ENCODE results near the gene CPLX4.

CPLX4 gene

GRCh38 chr18:59357928-59358327, 39.5 kb upstream of the CPLX4 start:
- peak overlapping the region; percentile 94 for H3K4me3 ChIP-seq (ENCODE audit: low read depth, low read length)
- DNase-seq (ENCODE audit: low read depth) = peak; percentile 43
- no peak for TF ChIP-seq MAX (IDR thresholded peaks at IDR 0.05; ENCODE audit: low read depth, low read length)
- no peak for TF ChIP-seq POLR2A (IDR thresholded peaks at IDR 0.05; ENCODE audit: extremely low read depth, insufficient read length)
- TF ChIP-seq, protein P1, sequence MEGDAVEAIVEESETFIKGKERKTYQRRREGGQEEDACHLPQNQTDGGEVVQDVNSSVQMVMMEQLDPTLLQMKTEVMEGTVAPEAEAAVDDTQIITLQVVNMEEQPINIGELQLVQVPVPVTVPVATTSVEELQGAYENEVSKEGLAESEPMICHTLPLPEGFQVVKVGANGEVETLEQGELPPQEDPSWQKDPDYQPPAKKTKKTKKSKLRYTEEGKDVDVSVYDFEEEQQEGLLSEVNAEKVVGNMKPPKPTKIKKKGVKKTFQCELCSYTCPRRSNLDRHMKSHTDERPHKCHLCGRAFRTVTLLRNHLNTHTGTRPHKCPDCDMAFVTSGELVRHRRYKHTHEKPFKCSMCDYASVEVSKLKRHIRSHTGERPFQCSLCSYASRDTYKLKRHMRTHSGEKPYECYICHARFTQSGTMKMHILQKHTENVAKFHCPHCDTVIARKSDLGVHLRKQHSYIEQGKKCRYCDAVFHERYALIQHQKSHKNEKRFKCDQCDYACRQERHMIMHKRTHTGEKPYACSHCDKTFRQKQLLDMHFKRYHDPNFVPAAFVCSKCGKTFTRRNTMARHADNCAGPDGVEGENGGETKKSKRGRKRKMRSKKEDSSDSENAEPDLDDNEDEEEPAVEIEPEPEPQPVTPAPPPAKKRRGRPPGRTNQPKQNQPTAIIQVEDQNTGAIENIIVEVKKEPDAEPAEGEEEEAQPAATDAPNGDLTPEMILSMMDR (IDR thresholded peaks at IDR 0.05; ENCODE audit: low read depth, low read length) = no peak
- TF ChIP-seq MYC (IDR thresholded peaks at IDR 0.05; ENCODE audit: low read depth, low read length) = no peak

DNA sequence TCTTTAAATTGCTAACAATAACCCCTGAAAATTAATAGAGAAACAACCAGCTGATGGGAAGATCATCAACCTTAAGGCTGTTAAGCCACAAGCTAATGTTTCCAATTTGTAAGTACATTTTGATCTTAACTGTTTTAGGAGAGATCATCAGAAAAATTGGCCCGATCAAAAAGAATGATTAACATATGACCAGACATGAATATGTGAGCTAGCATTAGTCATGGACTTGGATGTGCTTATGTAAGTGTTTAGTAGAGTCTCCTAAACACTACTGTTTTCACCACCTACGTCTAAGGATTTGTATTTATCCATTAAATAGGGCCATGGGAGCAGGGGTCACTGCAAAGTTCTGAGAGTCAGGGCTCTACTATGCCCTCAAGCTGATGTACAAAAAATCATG, 36.3 kb upstream of the CPLX4 start:
- H3K4me3 ChIP-seq (ENCODE audit: low read depth, low read length) = no peak overlapping the region
- TF ChIP-seq POLR2A (IDR thresholded peaks at IDR 0.05; ENCODE audit: extremely low read depth, insufficient read length) = no peak
- no peak for DNase-seq (ENCODE audit: low read depth)

DNA sequence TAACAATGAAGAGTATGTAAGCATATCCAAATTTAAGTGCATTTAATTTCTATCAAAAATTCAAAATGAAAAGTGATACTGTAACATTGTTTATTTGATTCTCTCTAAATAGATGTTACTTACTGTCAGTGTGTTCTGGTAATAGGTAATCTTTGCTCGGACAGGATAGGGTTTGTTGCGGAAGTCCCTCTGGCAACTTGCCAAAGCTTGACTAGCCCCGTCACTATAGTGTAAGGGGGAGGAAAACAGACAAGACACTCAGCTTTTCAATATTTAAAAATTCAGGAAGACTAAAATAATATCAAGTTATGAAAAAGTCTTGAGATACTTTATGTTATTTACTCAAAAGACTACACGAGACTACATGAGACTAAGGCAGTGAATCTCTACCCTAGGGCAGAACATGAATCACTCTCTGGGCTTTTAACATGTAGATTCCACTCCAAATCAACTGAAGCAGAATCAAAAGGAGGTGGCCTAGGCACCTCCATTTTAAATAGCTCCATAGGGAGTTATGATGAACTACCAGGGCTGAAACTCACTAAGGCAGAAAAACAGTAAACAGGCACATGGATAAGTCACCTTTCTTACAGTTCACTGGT, 34.7 kb upstream of the CPLX4 start:
- H3K4me3 ChIP-seq (ENCODE audit: low read depth, low read length) = no peak overlapping the region
- DNase-seq (ENCODE audit: low read depth) = no peak
- no peak for TF ChIP-seq MAX (IDR thresholded peaks at IDR 0.05; ENCODE audit: low read depth, low read length)
- TF ChIP-seq POLR2A (IDR thresholded peaks at IDR 0.05; ENCODE audit: extremely low read depth, insufficient read length) = no peak
- no peak for TF ChIP-seq MYC (IDR thresholded peaks at IDR 0.05; ENCODE audit: low read depth, low read length)
- TF ChIP-seq, protein P1 (IDR thresholded peaks at IDR 0.05; ENCODE audit: low read depth, low read length) = no peak

GRCh38 chr18:59352250-59352855, 33.9 kb upstream of the CPLX4 start:
- no peak for TF ChIP-seq POLR2A (IDR thresholded peaks at IDR 0.05; ENCODE audit: extremely low read depth, insufficient read length)
- no peak for TF ChIP-seq MAX (IDR thresholded peaks at IDR 0.05; ENCODE audit: low read depth, low read length)
- TF ChIP-seq, protein P1 (IDR thresholded peaks at IDR 0.05; ENCODE audit: low read depth, low read length) = no peak
- no peak for TF ChIP-seq MYC (IDR thresholded peaks at IDR 0.05; ENCODE audit: low read depth, low read length)

GRCh38 chr18:59345556-59345955, 27.1 kb upstream of the CPLX4 start:
- DNase-seq (ENCODE audit: low read depth) = no peak
- TF ChIP-seq, protein P1 (IDR thresholded peaks at IDR 0.05; ENCODE audit: low read depth, low read length) = no peak
- no peak overlapping the region for H3K4me3 ChIP-seq (ENCODE audit: low read depth, low read length)

More at GRCh38 chr18:59352250-59352855, 33.9 kb upstream of the CPLX4 start:
- H3K4me3 ChIP-seq (ENCODE audit: low read depth, low read length) = no peak overlapping the region
- DNase-seq (ENCODE audit: low read depth) = no peak

GRCh38 chr18:59344996-59345395, 26.5 kb upstream of the CPLX4 start:
- TF ChIP-seq MYC (IDR thresholded peaks at IDR 0.05; ENCODE audit: low read depth, low read length) (no peak), MAX (IDR thresholded peaks at IDR 0.05; ENCODE audit: low read depth, low read length) (no peak), POLR2A (IDR thresholded peaks at IDR 0.05; ENCODE audit: extremely low read depth, insufficient read length) (no peak)
- DNase-seq (ENCODE audit: low read depth) = no peak
- no peak overlapping the region for H3K4me3 ChIP-seq (ENCODE audit: low read depth, low read length)

DNA sequence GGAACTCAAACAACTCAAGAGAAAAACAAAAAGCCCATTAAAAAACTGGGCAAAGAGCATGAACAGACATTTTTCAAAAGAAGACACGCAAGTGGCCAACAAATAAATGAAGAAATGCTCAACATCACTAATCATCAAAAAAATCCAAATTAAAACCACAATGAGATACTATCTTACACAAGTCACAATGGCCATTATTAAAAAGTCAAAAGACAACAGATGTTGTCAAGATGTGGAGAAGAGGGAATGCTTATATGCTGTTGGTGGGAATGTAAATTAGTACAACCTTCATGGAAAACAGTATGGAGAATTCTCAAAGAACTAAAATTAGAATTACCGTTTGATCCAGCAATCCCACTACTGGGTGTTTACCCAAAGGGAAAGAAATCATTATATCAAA, 25.5 kb upstream of the CPLX4 start:
- TF ChIP-seq MAX (IDR thresholded peaks at IDR 0.05; ENCODE audit: low read depth, low read length) (no peak), MYC (IDR thresholded peaks at IDR 0.05; ENCODE audit: low read depth, low read length) (no peak), POLR2A (IDR thresholded peaks at IDR 0.05; ENCODE audit: extremely low read depth, insufficient read length) (no peak)
- TF ChIP-seq, protein P1 (IDR thresholded peaks at IDR 0.05; ENCODE audit: low read depth, low read length) = no peak
- DNase-seq (ENCODE audit: low read depth) = no peak
- H3K4me3 ChIP-seq (ENCODE audit: low read depth, low read length) = no peak overlapping the region

Data from NB4 (cell line).